Prostate gland (tissue), 2 donors: ENCODE data around the gene MRPL27. TPM values are rescaled to one million over a fixed set of nuclear protein-coding genes. Genes with fewer than 3 reads are reported as not detected.

Source experiments
- DNase-seq: peaks from one replicate; pipeline ENCODE4 v3.0.0-alpha.2; 2019; ENCODE audit warnings: low spot score
- H3K27ac ChIP-seq, 2 donors: fragments of 200-600 bp; sonication (generic); 2 replicates each; pipeline ENCODE4 v1.5.1; 2017 to 2019
- H3K27me3 ChIP-seq: fragments of 200-600 bp; sonication (generic); replicated peaks from 2 replicates; pipeline ENCODE4 v1.5.1; 2019; ENCODE audit not compliant: insufficient read depth
- H3K36me3 ChIP-seq, 2 donors: fragments of 200-600 bp; sonication (generic); 1 replicate in 1 of 2; 2 replicates in 1 of 2; pipeline versions ENCODE4 v1.5.1 to v1.8.1; 2017 to 2019
- H3K4me1 ChIP-seq: fragments of 200-600 bp; sonication (generic); replicated peaks from 2 replicates; pipeline ENCODE4 v1.5.1; 2019
- H3K4me3 ChIP-seq, 2 donors: fragments of 200-600 bp; sonication (generic); 2 replicates each; pipeline ENCODE4 v1.5.1; 2017 to 2019
- H3K9me3 ChIP-seq: fragments of 200-600 bp; sonication (generic); 2 replicates; pipeline ENCODE4 v1.5.1; 2017
- POLR2A ChIP-seq: fragments of 450-650 bp; IDR thresholded peaks from one replicate; pipeline ENCODE4 v1.6.1; 2016; ENCODE audit warnings: antibody characterized with exemption, mild to moderate bottlenecking
- POLR2AphosphoS5 ChIP-seq: sonication (generic); formaldehyde crosslinking; IDR thresholded peaks from one replicate; pipeline ENCODE4 v1.6.1; 2017; ENCODE audit warnings: antibody characterized with exemption
- WGBS: methylation state at CpG from one replicate; pipeline ENCODE4 v1.1.5; 2018; 5-methylcytosine and 5-hydroxymethylcytosine counted together
- intact Hi-C: fragments of 100-400 bp; cut with DNase I; formaldehyde crosslinking; loops from one replicate; pipeline ENCODE4 v1.14.2; 2022
- total RNA-seq, 2 donors: library from RNA; depleted of rRNA; stranded (reverse); fragments of >200 nt; gene quantifications; one replicate each; pipeline ENCODE4 v1.1.0, GENCODE V29; 2016
- TF ChIP-seq, protein P1 (sequence below), 4 experiments: fragments of 200-600 bp in 2 of 4; fragments of 450-650 bp in 2 of 4; sonication (generic) in 2 of 4; IDR thresholded peaks; 1 replicate in 3 of 4; 2 replicates in 1 of 4; pipeline ENCODE4 v1.5.1; 2016 to 2019; ENCODE audit warnings: antibody characterized with exemption in 4 of 4, mild to moderate bottlenecking in 2 of 4, moderate library complexity in 2 of 4

Gene MRPL27
- total RNA-seq, 2 donors from 2014 or later = 63.3 to 69.6 TPM

DNA sequence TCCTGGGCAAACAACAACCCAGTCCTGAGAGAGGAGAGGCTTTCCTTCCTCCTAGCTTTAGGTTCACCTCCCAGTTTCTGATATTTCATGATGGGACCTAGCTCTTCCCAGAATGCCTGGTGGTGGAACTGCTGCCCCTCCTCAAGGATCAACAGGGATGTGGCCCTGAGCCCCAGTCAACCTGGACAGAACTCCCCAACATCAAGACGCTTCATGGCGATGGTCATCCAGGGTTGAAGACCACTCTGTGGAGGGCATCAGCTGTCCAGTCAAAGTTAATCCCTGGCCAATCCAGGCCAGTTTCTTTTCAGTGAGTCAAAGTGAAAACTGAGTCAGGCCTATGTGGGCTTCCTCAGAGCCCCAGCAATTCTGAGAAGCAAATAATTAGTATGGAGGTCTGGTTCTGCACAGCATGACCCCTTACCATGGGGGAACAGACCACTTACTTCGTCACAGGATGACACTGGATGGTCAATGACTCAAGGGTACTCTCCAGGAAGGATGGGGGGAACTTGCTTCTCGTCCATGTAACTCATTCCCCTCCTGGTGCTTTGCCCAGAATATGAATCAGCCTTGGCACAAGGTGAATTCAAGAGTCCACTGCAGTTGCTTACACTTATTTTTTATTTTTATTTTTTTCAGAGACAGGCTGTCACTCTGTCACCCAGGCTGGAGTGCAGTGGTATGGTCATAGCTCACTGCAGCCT lies 41.7 kb downstream of the MRPL27 start:
- H3K4me1 ChIP-seq = no peaks in the 10 kb centered on the region
- 74% methylated on average over 4 of the region's 4 CpGs for WGBS
- no peak for DNase-seq
- H3K27me3 ChIP-seq = no peaks in the 10 kb centered on the region
- TF ChIP-seq, protein P1, sequence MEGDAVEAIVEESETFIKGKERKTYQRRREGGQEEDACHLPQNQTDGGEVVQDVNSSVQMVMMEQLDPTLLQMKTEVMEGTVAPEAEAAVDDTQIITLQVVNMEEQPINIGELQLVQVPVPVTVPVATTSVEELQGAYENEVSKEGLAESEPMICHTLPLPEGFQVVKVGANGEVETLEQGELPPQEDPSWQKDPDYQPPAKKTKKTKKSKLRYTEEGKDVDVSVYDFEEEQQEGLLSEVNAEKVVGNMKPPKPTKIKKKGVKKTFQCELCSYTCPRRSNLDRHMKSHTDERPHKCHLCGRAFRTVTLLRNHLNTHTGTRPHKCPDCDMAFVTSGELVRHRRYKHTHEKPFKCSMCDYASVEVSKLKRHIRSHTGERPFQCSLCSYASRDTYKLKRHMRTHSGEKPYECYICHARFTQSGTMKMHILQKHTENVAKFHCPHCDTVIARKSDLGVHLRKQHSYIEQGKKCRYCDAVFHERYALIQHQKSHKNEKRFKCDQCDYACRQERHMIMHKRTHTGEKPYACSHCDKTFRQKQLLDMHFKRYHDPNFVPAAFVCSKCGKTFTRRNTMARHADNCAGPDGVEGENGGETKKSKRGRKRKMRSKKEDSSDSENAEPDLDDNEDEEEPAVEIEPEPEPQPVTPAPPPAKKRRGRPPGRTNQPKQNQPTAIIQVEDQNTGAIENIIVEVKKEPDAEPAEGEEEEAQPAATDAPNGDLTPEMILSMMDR (IDR thresholded peaks at IDR 0.05) = no peak
- no peak for TF ChIP-seq POLR2AphosphoS5
- no peak for TF ChIP-seq POLR2A
- no peak overlapping the region for H3K4me3 ChIP-seq
- intact Hi-C loops = no loop called here
- no peak overlapping the region for H3K27ac ChIP-seq
- no peaks in the 10 kb centered on the region for H3K9me3 ChIP-seq
- no peaks in the 10 kb centered on the region for H3K36me3 ChIP-seq

DNA sequence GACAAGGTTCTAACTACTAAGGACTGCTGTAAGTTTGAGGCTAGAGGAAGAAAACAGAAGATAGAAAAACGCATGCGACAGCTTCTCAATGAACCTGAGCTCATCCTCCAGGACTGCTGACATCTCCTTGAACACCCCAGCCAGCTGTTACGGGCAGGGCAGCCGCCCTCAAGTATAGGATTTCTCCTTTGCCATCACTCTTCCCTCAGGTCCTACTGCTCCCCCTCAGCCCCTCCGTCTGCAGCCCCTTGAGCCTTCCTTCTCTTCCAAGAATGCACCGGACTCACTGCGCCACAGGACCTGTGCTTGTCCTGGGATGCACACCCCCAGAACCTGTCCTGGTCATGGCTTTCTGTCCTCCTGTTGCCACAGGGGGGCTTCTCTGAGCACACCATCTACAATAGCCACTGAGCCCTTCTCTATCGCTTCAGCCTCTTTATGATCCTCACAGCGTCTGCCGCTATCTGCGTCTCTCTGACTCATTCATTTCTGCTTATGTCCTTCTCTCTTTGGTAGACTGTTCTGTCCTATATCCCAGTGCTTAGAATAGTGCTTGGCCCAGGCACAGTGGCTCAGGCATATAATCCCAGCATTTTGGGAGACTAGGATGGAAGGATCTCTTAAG lies 42.7 kb downstream of the MRPL27 start:
- H3K36me3 ChIP-seq = no peaks in the 10 kb centered on the region
- no peak for DNase-seq
- H3K9me3 ChIP-seq = no peaks in the 10 kb centered on the region
- no peaks in the 10 kb centered on the region for H3K27me3 ChIP-seq
- TF ChIP-seq POLR2A (no peak), POLR2AphosphoS5 (no peak)
- TF ChIP-seq, protein P1 (IDR thresholded peaks at IDR 0.05) = no peak
- WGBS = 92% methylated on average over 11 of the region's 11 CpGs
- no peaks in the 10 kb centered on the region for H3K4me1 ChIP-seq
- H3K27ac ChIP-seq = no peak overlapping the region
- intact Hi-C loops = no loop called here
- no peak overlapping the region for H3K4me3 ChIP-seq

DNA sequence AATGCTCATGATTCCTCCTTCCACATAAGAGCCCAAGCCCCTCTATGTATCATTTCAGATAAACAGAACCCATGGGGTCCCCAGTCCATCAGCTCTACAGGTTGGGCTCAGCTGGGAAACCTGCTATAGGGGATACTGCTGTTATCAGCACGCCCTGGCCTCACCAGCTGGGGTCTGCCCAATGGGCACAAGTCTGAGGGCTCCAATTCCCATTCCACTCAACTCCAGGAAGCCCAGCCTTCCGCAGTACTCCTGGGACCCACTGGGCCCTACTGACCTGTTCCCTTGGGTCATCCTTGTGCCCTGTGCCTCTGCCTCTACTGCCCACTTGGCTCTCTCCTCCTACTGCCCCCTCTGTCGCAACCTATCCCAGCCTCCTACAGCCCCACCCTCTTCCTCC lies 43.3 kb downstream of the MRPL27 start:
- intact Hi-C loops = no loop called here
- Histone ChIP-seq H3K36me3 (no peaks in the 10 kb centered on the region), H3K4me1 (no peaks in the 10 kb centered on the region), H3K27me3 (no peaks in the 10 kb centered on the region), H3K9me3 (no peaks in the 10 kb centered on the region), H3K27ac (no peak overlapping the region), H3K4me3 (no peak overlapping the region)
- DNase-seq = no peak
- 90% methylated on average over 3 of the region's 3 CpGs for WGBS
- TF ChIP-seq, protein P1 (IDR thresholded peaks at IDR 0.05) = no peak
- no peak for TF ChIP-seq POLR2A
- no peak for TF ChIP-seq POLR2AphosphoS5

DNA sequence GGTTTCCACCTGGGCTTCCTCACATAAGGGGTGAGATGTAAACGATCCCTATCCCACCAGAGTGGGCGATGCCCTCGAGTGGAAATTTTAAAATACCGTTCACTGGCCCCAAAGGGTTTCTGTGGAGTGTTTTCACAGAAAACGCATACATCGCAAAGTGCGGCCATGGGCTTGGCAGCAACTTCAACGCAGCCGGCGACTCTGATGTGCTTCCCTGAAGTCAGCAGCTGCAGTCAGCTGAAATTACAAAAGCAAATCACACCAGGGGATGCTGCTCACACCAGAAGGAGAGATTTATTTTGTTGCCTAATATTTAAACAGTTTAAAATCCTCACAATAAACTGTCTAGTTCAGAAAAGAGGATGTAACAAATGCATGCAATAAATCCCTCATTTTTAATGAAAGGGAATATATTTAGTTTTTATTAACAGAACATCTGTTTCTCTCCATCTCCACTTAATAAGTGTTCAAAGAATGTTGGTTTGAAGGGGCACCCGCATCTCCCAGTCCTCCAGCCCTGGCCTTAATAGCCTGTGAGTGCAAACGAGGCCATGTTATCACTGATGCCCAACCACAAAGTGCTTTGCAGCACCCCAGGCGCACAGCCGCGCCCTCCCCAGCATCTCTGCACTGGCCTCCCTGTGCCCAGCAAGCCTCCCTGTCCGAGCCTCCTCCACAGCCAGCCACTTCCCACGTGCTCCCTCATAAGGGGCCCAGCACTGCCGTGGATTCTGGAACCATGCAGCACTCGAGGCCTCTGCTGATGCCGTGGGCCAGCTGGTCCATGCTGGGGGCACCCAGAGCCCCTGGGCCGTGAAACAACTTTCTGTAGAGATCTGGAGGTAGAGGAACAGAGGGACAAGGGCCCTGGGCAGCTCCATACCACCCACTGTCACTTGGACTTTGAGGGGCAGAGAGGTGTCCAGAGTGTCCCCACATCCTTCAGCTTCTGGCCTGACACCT lies 44.3 kb downstream of the MRPL27 start:
- Histone ChIP-seq H3K27ac (no peak overlapping the region), H3K4me1 (no peaks in the 10 kb centered on the region), H3K27me3 (no peaks in the 10 kb centered on the region), H3K36me3 (no peaks in the 10 kb centered on the region), H3K4me3 (no peak overlapping the region), H3K9me3 (no peaks in the 10 kb centered on the region)
- DNase-seq = no peak
- TF ChIP-seq POLR2AphosphoS5 (no peak), POLR2A (no peak)
- TF ChIP-seq, protein P1 (IDR thresholded peaks at IDR 0.05) = no peak
- intact Hi-C loops = no loop called here
- 50% methylated on average over 21 of the region's 21 CpGs for WGBS
